CD14-positive monocyte (primary cell): Measurements from ENCODE around the gene NDST3. TPM values are rescaled to one million over a fixed set of nuclear protein-coding genes. Genes with fewer than 3 reads are reported as not detected.

Experiments used
- DNase-seq, 3 donors: peaks; one replicate each; pipeline ENCODE4 v3.0.0-alpha.2; 2011 to 2022
- H2AFZ ChIP-seq: 2 replicates; pipeline ENCODE4 v1.6.0; 2012; ENCODE audit warnings: mild to moderate bottlenecking, low read depth, low read length, inconsistent platforms; ENCODE audit not compliant: insufficient read depth, poor library complexity, severe bottlenecking
- H3K27ac ChIP-seq, 2 donors: 1 replicate in 1 of 2; 2 replicates in 1 of 2; pipeline ENCODE4 v1.5.1; 2012 to 2013; ENCODE audit warnings: low read length in 2 of 2, control low read depth in 1 of 2, inconsistent platforms in 1 of 2, low read depth in 1 of 2, mild to moderate bottlenecking in 1 of 2
- H3K27me3 ChIP-seq, 2 donors: one replicate each; pipeline versions ENCODE4 v1.6.0 to v1.6.1; 2011 to 2013; ENCODE audit warnings: low read length in 2 of 2; ENCODE audit not compliant: control insufficient read depth in 2 of 2, insufficient read depth in 2 of 2
- H3K36me3 ChIP-seq, 2 donors: replicated peaks in 1 of 2; 1 replicate in 1 of 2; 2 replicates in 1 of 2; pipeline versions ENCODE4 v1.5.1 to v1.6.1; 2012 to 2013; ENCODE audit warnings: low read length in 2 of 2, control low read depth in 1 of 2, inconsistent platforms in 1 of 2, mild to moderate bottlenecking in 1 of 2; ENCODE audit not compliant: insufficient read depth in 2 of 2, control insufficient read depth in 1 of 2
- H3K4me1 ChIP-seq, 2 donors: 1 replicate in 1 of 2; 2 replicates in 1 of 2; pipeline versions ENCODE4 v1.5.1 to v1.6.1; 2012 to 2013; ENCODE audit warnings: low read length in 2 of 2, control low read depth in 1 of 2, inconsistent platforms in 1 of 2, mild to moderate bottlenecking in 1 of 2, moderate library complexity in 1 of 2; ENCODE audit not compliant: insufficient read depth in 2 of 2, control insufficient read depth in 1 of 2
- H3K4me2 ChIP-seq: replicated peaks from 2 replicates; pipeline ENCODE3; 2012; ENCODE audit warnings: low read length, moderate library complexity, mild to moderate bottlenecking; ENCODE audit not compliant: poor library complexity, severe bottlenecking; ENCODE audit errors: extremely low read depth
- H3K4me3 ChIP-seq, 3 experiments: fragments of 200-600 bp in 1 of 3; sonication (generic) in 1 of 3; replicated peaks in 1 of 3; 1 replicate in 2 of 3; 2 replicates in 1 of 3; pipeline ENCODE4 v1.5.1; 2011 to 2013; ENCODE audit warnings: low read length in 3 of 3, mild to moderate bottlenecking in 3 of 3, control low read depth in 2 of 3, low read depth in 2 of 3, inconsistent platforms in 1 of 3, moderate library complexity in 1 of 3
- H3K79me2 ChIP-seq: 2 replicates; pipeline ENCODE4 v1.6.0; 2012; ENCODE audit warnings: mild to moderate bottlenecking, control low read depth, inconsistent platforms, low read length, moderate library complexity; ENCODE audit not compliant: insufficient read depth
- H3K9ac ChIP-seq: 2 replicates; pipeline ENCODE4 v1.6.0; 2017; ENCODE audit warnings: low read length, mild to moderate bottlenecking; ENCODE audit not compliant: insufficient read depth, poor library complexity, severe bottlenecking
- H3K9me3 ChIP-seq, 2 donors: replicated peaks in 1 of 2; 1 replicate in 1 of 2; 2 replicates in 1 of 2; pipeline versions ENCODE4 v1.5.1 to v1.6.1; 2012 to 2013; ENCODE audit warnings: low read length in 2 of 2, control low read depth in 1 of 2; ENCODE audit not compliant: control insufficient read depth in 1 of 2, insufficient read depth in 1 of 2
- H4K20me1 ChIP-seq: 2 replicates; pipeline ENCODE4 v1.6.0; 2012; ENCODE audit warnings: mild to moderate bottlenecking, low read length, control low read depth, moderate library complexity; ENCODE audit not compliant: insufficient read depth
- H3K27ac Mint-ChIP-seq, 7 donors: one replicate each; pipeline ENCODE4 v1.8.0; 2020; ENCODE audit warnings: mild to moderate bottlenecking in 7 of 7, mixed read lengths in 7 of 7, moderate library complexity in 6 of 7, inconsistent platforms in 2 of 7
- H3K27me3 Mint-ChIP-seq, 3 donors: one replicate each; pipeline ENCODE4 v1.8.0; 2021 to 2022; ENCODE audit warnings: low read depth in 3 of 3, mild to moderate bottlenecking in 3 of 3, mixed read lengths in 3 of 3, moderate library complexity in 3 of 3, inconsistent platforms in 1 of 3
- H3K36me3 Mint-ChIP-seq, 2 donors: one replicate each; pipeline ENCODE4 v1.8.0; 2020; ENCODE audit warnings: mixed read lengths in 2 of 2, inconsistent platforms in 1 of 2, mild to moderate bottlenecking in 1 of 2
- H3K4me1 Mint-ChIP-seq: one replicate; pipeline ENCODE4 v1.8.0; 2020; ENCODE audit warnings: mild to moderate bottlenecking, mixed read lengths
- H3K4me3 Mint-ChIP-seq, 2 donors: one replicate each; pipeline ENCODE4 v1.8.0; 2020; ENCODE audit warnings: mild to moderate bottlenecking in 2 of 2, mixed read lengths in 2 of 2, moderate library complexity in 1 of 2
- H3K9me3 Mint-ChIP-seq, 7 donors: one replicate each; pipeline ENCODE4 v1.8.0; 2020 to 2022; ENCODE audit warnings: mixed read lengths in 7 of 7, mild to moderate bottlenecking in 6 of 7, moderate library complexity in 6 of 7, inconsistent platforms in 2 of 7
- CTCF ChIP-seq: fragments of 200-600 bp; IDR thresholded peaks from one replicate; pipeline ENCODE4 v1.8.0; 2022; ENCODE audit warnings: antibody characterized with exemption, mild to moderate bottlenecking
- WGBS: methylation state at CpG from one replicate; pipeline ENCODE4 v1.1.5; 2013; ENCODE audit warnings: missing lambda C conversion rate; ENCODE audit not compliant: insufficient coverage; 5-methylcytosine and 5-hydroxymethylcytosine counted together
- intact Hi-C, 2 donors: fragments of 100-400 bp; cut with micrococcal nuclease; formaldehyde crosslinking; loops; one replicate each; pipeline versions ENCODE4 v1.15.0 to v1.15.1; 2023
- polyA plus RNA-seq, 3 donors: library from polyadenylated mRNA; depleted of rRNA in 1 of 3; unstranded in 2 of 3; stranded (reverse) in 1 of 3; fragments of 300-500 nt in 2 of 3; fragments of >200 nt in 1 of 3; fragmentation: Illumina TruSeq in 2 of 3; gene quantifications; 1 replicate in 2 of 3; 2 replicates in 1 of 3; pipeline ENCODE4 v1.2.3, GENCODE V29; 2012 to 2021

Gene NDST3
- polyA plus RNA-seq, 3 donors = not detected

DNA sequence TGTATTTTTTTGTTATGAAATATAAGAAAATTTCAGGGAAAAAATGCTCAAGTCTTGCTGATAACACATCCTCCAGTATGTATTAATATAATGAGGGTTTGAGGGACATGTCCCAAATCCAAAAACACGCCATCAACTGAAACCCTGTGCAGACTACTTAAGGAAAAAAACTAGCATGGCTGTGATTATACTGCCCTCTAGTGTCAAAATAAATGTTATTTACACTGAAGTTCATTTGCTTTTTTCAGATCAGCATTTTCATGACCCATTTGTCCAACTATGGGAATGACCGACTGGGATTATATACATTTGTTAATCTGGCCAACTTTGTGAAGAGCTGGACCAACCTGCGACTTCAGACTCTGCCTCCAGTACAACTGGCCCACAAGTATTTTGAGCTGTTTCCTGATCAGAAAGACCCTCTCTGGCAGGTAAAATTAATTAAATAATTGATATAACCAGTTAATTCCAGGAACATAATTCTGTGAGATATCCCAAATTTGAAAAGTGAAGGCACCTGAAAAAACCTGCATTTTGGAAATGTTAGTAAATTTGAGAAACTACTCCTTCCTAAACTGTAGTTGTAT lies 190.1 kb downstream of the NDST3 start:
- Histone ChIP-seq H3K27ac (no peak overlapping the region), H4K20me1 (no peaks in the 10 kb centered on the region), H3K9ac (no peak overlapping the region), H3K79me2 (no peaks in the 10 kb centered on the region), H3K4me3 (no peak overlapping the region), H3K36me3 (no peaks in the 10 kb centered on the region), H3K27me3 (no peaks in the 10 kb centered on the region), H2AFZ (no peak overlapping the region), H3K9me3 (no peaks in the 10 kb centered on the region), H3K4me1 (no peaks in the 10 kb centered on the region), H3K4me2 (no peak overlapping the region)
- peak; percentile 77 for TF ChIP-seq CTCF
- no peaks in the 10 kb centered on the region for H3K4me1 Mint-ChIP-seq
- H3K27me3 Mint-ChIP-seq = peaks cover 0 to 1% (median 0%) of the 10 kb centered on the region in 3 donors
- peaks cover 0 to under 1% (median 0%) of the 10 kb centered on the region in 7 donors for H3K9me3 Mint-ChIP-seq
- WGBS = 40% methylated on average over 1 of the region's 3 CpGs
- H3K27ac Mint-ChIP-seq = no peak overlapping the region
- no peak overlapping the region for H3K4me3 Mint-ChIP-seq
- no peaks in the 10 kb centered on the region for H3K36me3 Mint-ChIP-seq
- intact Hi-C loops = no loop called here
- DNase-seq = peak in 2 of 3 donors; percentile 6 to 15

GRCh38 chr4:118225511-118225910 lies 191.2 kb downstream of the NDST3 start:
- no peak for TF ChIP-seq CTCF
- H3K9me3 Mint-ChIP-seq = no peaks in the 10 kb centered on the region
- Histone ChIP-seq H3K79me2 (no peaks in the 10 kb centered on the region), H3K4me3 (no peak overlapping the region), H2AFZ (no peak overlapping the region), H3K9ac (no peak overlapping the region), H3K36me3 (no peaks in the 10 kb centered on the region), H3K4me2 (no peak overlapping the region), H3K4me1 (no peaks in the 10 kb centered on the region), H3K9me3 (no peaks in the 10 kb centered on the region), H4K20me1 (no peaks in the 10 kb centered on the region), H3K27me3 (no peaks in the 10 kb centered on the region), H3K27ac (no peak overlapping the region)
- H3K27me3 Mint-ChIP-seq = peaks cover 0 to 3% (median 1%) of the 10 kb centered on the region in 3 donors
- H3K4me3 Mint-ChIP-seq = no peak overlapping the region
- WGBS = no CpG with 5 or more reads among the region's 4 CpGs
- intact Hi-C loops = no loop called here
- no peaks in the 10 kb centered on the region for H3K36me3 Mint-ChIP-seq
- H3K4me1 Mint-ChIP-seq = no peaks in the 10 kb centered on the region
- DNase-seq = no peak
- no peak overlapping the region for H3K27ac Mint-ChIP-seq
